Suprapubic skin (tissue), 4 donors: ENCODE measurements around the gene TMEM208. TPM values are rescaled to one million over a fixed set of nuclear protein-coding genes. Genes with fewer than 3 reads are reported as not detected.
A peak's percentile ranks its signal among the peaks of the same experiment; 100 is the strongest.

ENCODE experiments used
- DNase-seq, 2 donors: peaks; one replicate each; pipeline ENCODE4 v3.0.0-alpha.2; 2019; ENCODE audit warnings: low spot score in 2 of 2
- H3K27ac ChIP-seq: fragments of 200-600 bp; sonication (generic); one replicate; pipeline ENCODE4 v1.5.1; 2019
- H3K27me3 ChIP-seq: fragments of 200-600 bp; sonication (generic); one replicate; pipeline ENCODE4 v1.5.1; 2019
- H3K36me3 ChIP-seq: fragments of 200-600 bp; sonication (generic); one replicate; pipeline ENCODE4 v1.5.1; 2019
- H3K4me1 ChIP-seq: fragments of 200-600 bp; sonication (generic); one replicate; pipeline ENCODE4 v1.5.1; 2019
- H3K4me3 ChIP-seq: fragments of 200-600 bp; sonication (generic); one replicate; pipeline ENCODE4 v1.5.1; 2019; ENCODE audit warnings: mild to moderate bottlenecking
- H3K9me3 ChIP-seq: fragments of 200-600 bp; sonication (generic); one replicate; pipeline ENCODE4 v1.5.1; 2019
- EP300 ChIP-seq: sonication (generic); formaldehyde crosslinking; IDR thresholded peaks from one replicate; pipeline ENCODE4 v1.6.1; 2017; ENCODE audit warnings: antibody characterized with exemption
- POLR2A ChIP-seq, 2 donors: fragments of 450-650 bp; IDR thresholded peaks; one replicate each; pipeline ENCODE4 v1.6.1; 2017; ENCODE audit warnings: antibody characterized with exemption in 2 of 2, mild to moderate bottlenecking in 2 of 2, moderate library complexity in 2 of 2
- POLR2AphosphoS5 ChIP-seq, 3 donors: sonication (generic); formaldehyde crosslinking; IDR thresholded peaks; one replicate each; pipeline ENCODE4 v1.6.1; 2017; ENCODE audit warnings: antibody characterized with exemption in 3 of 3
- WGBS: methylation state at CpG from one replicate; pipeline ENCODE4 v1.1.5; 2018; 5-methylcytosine and 5-hydroxymethylcytosine counted together
- total RNA-seq, 4 donors: library from RNA; depleted of rRNA; stranded (reverse); fragments of >200 nt; gene quantifications; one replicate each; pipeline ENCODE4 v1.1.0, GENCODE V29; 2016
- TF ChIP-seq, protein P1 (sequence below), 2 donors: fragments of 200-600 bp in 1 of 2; fragments of 450-650 bp in 1 of 2; sonication (generic) in 1 of 2; IDR thresholded peaks; one replicate each; pipeline ENCODE4 v1.5.1; 2016 to 2019; ENCODE audit warnings: antibody characterized with exemption in 2 of 2, mild to moderate bottlenecking in 1 of 2, moderate library complexity in 1 of 2

TMEM208 gene
- total RNA-seq, 4 donors from 2014 or later, result 32.8 to 46.8 (median 40.0) TPM

DNA sequence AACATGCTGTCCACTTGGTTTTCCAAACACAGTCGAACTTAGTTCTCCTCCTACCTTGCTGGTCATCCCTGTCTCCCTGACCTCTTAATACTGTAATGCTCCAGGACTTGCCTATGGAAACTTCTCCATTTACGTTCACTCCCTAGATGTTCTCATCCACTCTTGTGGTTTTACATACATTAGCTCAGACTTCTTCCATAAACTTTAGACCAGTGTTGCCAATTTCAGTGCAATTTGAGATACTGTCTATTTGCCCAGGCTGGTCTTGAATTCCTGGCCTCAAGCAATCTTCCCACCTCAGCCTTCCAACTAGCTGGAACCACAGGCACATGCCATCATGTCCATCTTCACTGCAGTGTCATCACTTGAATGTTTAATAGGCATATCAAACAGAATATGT lies 44.6 kb upstream of the TMEM208 start:
- Histone ChIP-seq H3K36me3 (no peaks in the 10 kb centered on the region), H3K4me1 (peaks cover 52% of the 10 kb centered on the region), H3K27ac (no peak overlapping the region), H3K9me3 (no peaks in the 10 kb centered on the region), H3K4me3 (no peak overlapping the region), H3K27me3 (no peaks in the 10 kb centered on the region)
- 75% methylated on average over 2 of the region's 2 CpGs for WGBS
- TF ChIP-seq POLR2AphosphoS5 (IDR thresholded peaks at IDR 0.05) (no peak), EP300 (no peak), POLR2A (IDR thresholded peaks at IDR 0.05) (no peak)
- TF ChIP-seq, protein P1, sequence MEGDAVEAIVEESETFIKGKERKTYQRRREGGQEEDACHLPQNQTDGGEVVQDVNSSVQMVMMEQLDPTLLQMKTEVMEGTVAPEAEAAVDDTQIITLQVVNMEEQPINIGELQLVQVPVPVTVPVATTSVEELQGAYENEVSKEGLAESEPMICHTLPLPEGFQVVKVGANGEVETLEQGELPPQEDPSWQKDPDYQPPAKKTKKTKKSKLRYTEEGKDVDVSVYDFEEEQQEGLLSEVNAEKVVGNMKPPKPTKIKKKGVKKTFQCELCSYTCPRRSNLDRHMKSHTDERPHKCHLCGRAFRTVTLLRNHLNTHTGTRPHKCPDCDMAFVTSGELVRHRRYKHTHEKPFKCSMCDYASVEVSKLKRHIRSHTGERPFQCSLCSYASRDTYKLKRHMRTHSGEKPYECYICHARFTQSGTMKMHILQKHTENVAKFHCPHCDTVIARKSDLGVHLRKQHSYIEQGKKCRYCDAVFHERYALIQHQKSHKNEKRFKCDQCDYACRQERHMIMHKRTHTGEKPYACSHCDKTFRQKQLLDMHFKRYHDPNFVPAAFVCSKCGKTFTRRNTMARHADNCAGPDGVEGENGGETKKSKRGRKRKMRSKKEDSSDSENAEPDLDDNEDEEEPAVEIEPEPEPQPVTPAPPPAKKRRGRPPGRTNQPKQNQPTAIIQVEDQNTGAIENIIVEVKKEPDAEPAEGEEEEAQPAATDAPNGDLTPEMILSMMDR (IDR thresholded peaks at IDR 0.05), result no peak
- no peak for DNase-seq

DNA sequence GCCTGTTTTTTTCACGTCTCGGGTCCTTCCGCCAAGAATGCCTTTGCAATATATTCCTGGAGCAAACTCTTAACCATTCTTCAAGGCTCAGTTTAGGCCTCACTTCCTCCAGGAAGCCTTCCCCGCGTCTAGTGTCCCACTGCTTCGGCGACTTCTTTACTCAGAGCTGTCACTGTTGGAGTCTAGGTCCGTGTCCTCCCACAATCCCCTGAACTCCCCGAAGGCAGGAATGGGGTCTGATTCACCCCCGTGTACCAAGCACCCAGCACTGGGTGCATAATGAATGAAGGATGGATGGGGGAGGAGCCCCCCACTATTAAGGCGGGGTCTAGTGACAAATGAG lies 43.7 kb upstream of the TMEM208 start:
- peaks cover 44% of the 10 kb centered on the region for H3K4me1 ChIP-seq
- TF ChIP-seq POLR2AphosphoS5 (IDR thresholded peaks at IDR 0.05) (no peak), POLR2A (IDR thresholded peaks at IDR 0.05) (no peak), EP300 (no peak)
- TF ChIP-seq, protein P1 (IDR thresholded peaks at IDR 0.05), result no peak
- peak overlapping the region; percentile 72 for H3K4me3 ChIP-seq
- no peaks in the 10 kb centered on the region for H3K36me3 ChIP-seq
- no peak for DNase-seq
- WGBS, result 10% methylated on average over 11 of the region's 11 CpGs
- H3K27ac ChIP-seq, result peak overlapping the region; percentile 96
- no peaks in the 10 kb centered on the region for H3K27me3 ChIP-seq
- H3K9me3 ChIP-seq, result no peaks in the 10 kb centered on the region

DNA sequence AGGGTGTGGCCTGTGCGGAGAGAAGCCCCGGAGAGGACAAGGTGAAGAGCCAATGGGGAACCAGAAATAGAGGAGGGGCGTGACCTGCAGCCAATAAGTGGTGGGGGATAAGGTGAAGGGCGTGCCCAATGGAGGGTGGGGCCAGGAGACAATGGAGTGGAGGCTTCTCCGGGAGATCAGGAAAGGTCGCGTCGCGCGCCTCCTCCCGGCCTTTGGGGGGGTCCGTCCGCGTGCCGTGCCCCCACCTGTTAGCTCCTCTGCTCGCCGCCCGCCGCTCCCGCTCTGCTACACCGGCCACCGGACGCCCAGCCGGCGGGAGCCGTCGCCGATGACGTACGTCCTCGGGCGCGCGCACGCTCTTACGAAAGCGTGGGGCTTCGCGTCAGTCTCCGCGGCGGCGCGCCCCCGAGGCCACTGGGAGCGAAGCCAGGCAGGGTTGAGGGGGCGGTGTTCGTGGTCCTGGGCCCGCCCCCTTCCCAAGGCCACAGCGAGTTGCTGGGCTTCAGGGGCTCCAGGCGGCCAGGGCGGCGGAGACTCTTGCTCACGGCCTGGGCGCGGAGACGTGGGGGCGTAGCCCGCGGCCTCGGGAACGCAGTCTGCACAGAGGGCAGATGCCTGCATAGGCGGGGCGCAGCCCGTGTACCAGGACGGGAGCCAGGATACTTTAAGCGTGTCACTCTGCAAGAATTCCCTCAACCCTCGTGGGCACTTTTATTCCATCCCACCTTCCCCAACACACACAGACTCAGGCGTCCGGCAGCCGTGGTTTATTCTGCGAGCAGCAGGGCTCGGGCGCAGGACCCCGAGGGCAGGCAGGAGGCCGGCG lies 43.1 kb upstream of the TMEM208 start, which contains the start of gene MATCAP1:
Gene MATCAP1 (minus strand): TSS at position 337 of the 826 bp plus-strand sequence. CDS start 3,353 bp downstream, outside the sequence.
- H3K27me3 ChIP-seq, result no peaks in the 10 kb centered on the region
- H3K36me3 ChIP-seq, result no peaks in the 10 kb centered on the region

DNA sequence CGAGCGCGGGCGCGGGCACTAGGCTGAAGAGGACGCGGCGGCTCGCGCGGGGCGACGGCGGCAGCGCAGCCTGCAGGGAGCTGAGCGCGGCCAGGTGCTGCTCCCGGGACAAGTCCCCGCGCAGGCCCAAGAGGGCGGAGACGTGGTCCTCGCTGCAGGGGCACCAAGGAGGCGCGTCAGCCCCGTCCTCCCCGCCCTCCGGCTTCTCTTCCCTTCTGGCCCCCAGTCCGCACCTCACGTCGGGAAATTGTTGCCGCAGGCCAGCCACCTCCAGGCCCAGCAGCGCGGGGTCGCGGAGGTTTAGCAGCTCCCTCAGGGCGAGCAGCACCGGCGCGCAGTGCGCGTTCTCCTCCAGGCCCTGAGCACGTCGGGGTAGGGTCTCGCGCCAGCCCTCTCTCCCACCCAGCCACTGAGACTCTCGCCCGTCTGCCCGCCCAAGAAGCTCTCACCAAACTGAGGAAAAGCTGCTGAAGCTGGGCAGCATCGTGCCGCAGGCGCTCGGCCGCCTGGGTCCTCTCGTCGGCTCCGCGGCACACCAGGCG lies 42.4 kb upstream of the TMEM208 start:
- DNase-seq, result no peak
- Histone ChIP-seq H3K4me1 (peaks cover 31% of the 10 kb centered on the region), H3K9me3 (no peaks in the 10 kb centered on the region), H3K27ac (peak overlapping the region; percentile 96), H3K36me3 (no peaks in the 10 kb centered on the region), H3K27me3 (no peaks in the 10 kb centered on the region), H3K4me3 (peak overlapping the region; percentile 72)
- WGBS, result 2% methylated on average over 19 of the region's 59 CpGs
- TF ChIP-seq EP300 (no peak), POLR2A (IDR thresholded peaks at IDR 0.05) (no peak), POLR2AphosphoS5 (IDR thresholded peaks at IDR 0.05) (no peak)
- TF ChIP-seq, protein P1 (IDR thresholded peaks at IDR 0.05), result no peak

More for the DNA sequence above, 43.1 kb upstream of the TMEM208 start, which contains the start of gene MATCAP1:
- peaks cover 38% of the 10 kb centered on the region for H3K4me1 ChIP-seq
- DNase-seq, result peak; percentile 97 to 98
- TF ChIP-seq POLR2AphosphoS5 (IDR thresholded peaks at IDR 0.05) (peak in 2 of 3 donors; percentile 30 to 85), EP300 (no peak), POLR2A (IDR thresholded peaks at IDR 0.05) (peak in 1 of 2 donors; percentile 37)
- TF ChIP-seq, protein P1 (IDR thresholded peaks at IDR 0.05), result no peak
- H3K9me3 ChIP-seq, result no peaks in the 10 kb centered on the region
- peak within 1 kb of the TSS; percentile 96 for H3K27ac ChIP-seq
- under 1% methylated on average over 39 of the region's 77 CpGs for WGBS
- peak within 1 kb of the TSS; percentile 72 for H3K4me3 ChIP-seq

DNA sequence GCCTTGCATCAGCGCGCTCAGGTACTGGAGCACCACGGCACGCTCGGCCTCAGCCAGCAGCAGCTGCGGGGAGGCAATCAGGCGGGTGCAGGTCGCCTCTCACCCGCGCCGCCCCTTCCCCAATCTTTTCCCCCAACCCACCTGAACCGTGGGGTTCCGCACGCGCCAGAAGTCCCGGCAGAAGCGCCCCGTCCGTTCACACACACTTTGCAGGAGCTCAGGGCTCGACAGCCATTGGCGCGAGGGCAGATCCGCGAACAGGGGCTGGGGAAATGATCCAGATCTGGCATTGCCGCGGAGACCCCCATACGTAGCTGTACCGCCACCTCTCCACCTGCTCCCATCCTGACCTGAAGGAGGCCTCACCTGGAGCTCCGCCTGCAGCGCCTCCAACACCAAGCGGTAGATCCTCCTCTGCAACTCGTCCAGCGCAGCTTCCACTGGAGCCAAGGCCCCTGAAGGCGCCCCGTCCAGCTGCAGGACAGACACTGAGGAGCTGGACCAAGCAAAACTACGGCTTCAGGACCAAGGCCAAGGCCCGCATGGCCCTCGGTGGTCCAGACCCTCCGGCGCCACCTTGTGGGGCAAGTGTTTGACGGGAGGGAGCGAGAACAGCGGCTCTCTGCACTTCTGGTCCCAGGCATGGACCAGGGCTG lies 41.8 kb upstream of the TMEM208 start:
- no peaks in the 10 kb centered on the region for H3K27me3 ChIP-seq
- WGBS, result 25% methylated on average over 17 of the region's 43 CpGs
- DNase-seq, result peak; percentile 95
- H3K9me3 ChIP-seq, result no peaks in the 10 kb centered on the region
- no peak overlapping the region for H3K27ac ChIP-seq
- no peaks in the 10 kb centered on the region for H3K36me3 ChIP-seq
- TF ChIP-seq, protein P1 (IDR thresholded peaks at IDR 0.05), result peak; percentile 64 to 77
- TF ChIP-seq POLR2AphosphoS5 (IDR thresholded peaks at IDR 0.05), result peak in 1 of 3 donors; percentile 13
- TF ChIP-seq POLR2A (IDR thresholded peaks at IDR 0.05), result no peak
- TF ChIP-seq EP300, result no peak
- peak overlapping the region; percentile 72 for H3K4me3 ChIP-seq
- H3K4me1 ChIP-seq, result peaks cover 28% of the 10 kb centered on the region
